Mesenchymal stem cell (in vitro differentiated cells and primary cell): ENCODE measurements around the gene TMEM165.
A peak's percentile ranks its signal among the peaks of the same experiment; 100 is the strongest.
"Not testable (repeated sequence)": the region's sequence is repeated elsewhere in the genome, so short reads cannot be mapped to it uniquely, and the experiment has no call there.

Source experiments
- DNase-seq: peaks from one replicate; pipeline ENCODE4 v3.0.0-alpha.2; 2013
- H2AFZ ChIP-seq: one replicate; pipeline ENCODE4 v1.6.1; 2013; ENCODE audit warnings: low read depth, mild to moderate bottlenecking, control low read depth, inconsistent platforms, low read length, moderate library complexity
- H2AK5ac ChIP-seq: 2 replicates; pipeline ENCODE4 v1.6.1; 2013; ENCODE audit warnings: low read length, moderate library complexity, mild to moderate bottlenecking, inconsistent platforms; ENCODE audit not compliant: severe bottlenecking
- H2BK120ac ChIP-seq: one replicate; pipeline ENCODE4 v1.6.1; 2013; ENCODE audit warnings: low read depth, mild to moderate bottlenecking, inconsistent platforms, low read length, moderate library complexity
- H2BK12ac ChIP-seq, 2 experiments: one replicate each; pipeline ENCODE4 v1.6.1; 2013; ENCODE audit warnings: inconsistent platforms in 2 of 2, low read length in 2 of 2, mild to moderate bottlenecking in 2 of 2, moderate library complexity in 2 of 2, control low read depth in 1 of 2
- H2BK15ac ChIP-seq: one replicate; pipeline ENCODE4 v1.6.1; 2013; ENCODE audit warnings: mild to moderate bottlenecking, low read depth, inconsistent platforms; ENCODE audit not compliant: poor library complexity, severe bottlenecking
- H2BK5ac ChIP-seq: 2 replicates; pipeline ENCODE4 v1.6.1; 2013; ENCODE audit warnings: low read depth, mild to moderate bottlenecking, low read length, control low read depth, inconsistent platforms; ENCODE audit not compliant: poor library complexity, severe bottlenecking
- H3K14ac ChIP-seq, 2 experiments: one replicate each; pipeline ENCODE4 v1.6.1; 2013; ENCODE audit warnings: inconsistent platforms in 2 of 2, low read length in 2 of 2, control low read depth in 1 of 2, mild to moderate bottlenecking in 1 of 2, moderate library complexity in 1 of 2
- H3K18ac ChIP-seq, 2 experiments: one replicate each; pipeline ENCODE4 v1.6.1; 2013; ENCODE audit warnings: inconsistent platforms in 2 of 2, low read length in 2 of 2, control low read depth in 1 of 2, low read depth in 1 of 2, mild to moderate bottlenecking in 1 of 2
- H3K23ac ChIP-seq, 2 experiments: one replicate each; pipeline ENCODE4 v1.6.1; 2013; ENCODE audit warnings: inconsistent platforms in 2 of 2, low read length in 2 of 2, mild to moderate bottlenecking in 2 of 2, moderate library complexity in 2 of 2, control low read depth in 1 of 2
- H3K27ac ChIP-seq: 2 replicates; pipeline ENCODE4 v1.5.1; 2013; ENCODE audit warnings: mild to moderate bottlenecking, moderate library complexity, low read length, control low read depth, inconsistent platforms; ENCODE audit not compliant: poor library complexity, severe bottlenecking
- H3K27me3 ChIP-seq, 2 experiments: 2 replicates each; pipeline versions ENCODE4 v1.6.1 to v1.7.0; 2013; ENCODE audit warnings: low read length in 2 of 2, mild to moderate bottlenecking in 2 of 2, moderate library complexity in 2 of 2, control low read depth in 1 of 2, inconsistent platforms in 1 of 2; ENCODE audit not compliant: control insufficient read depth in 1 of 2, insufficient read depth in 1 of 2
- H3K36me3 ChIP-seq, 2 experiments: 2 replicates each; pipeline versions ENCODE4 v1.6.1 to v1.7.0; 2013; ENCODE audit warnings: low read length in 2 of 2, control low read depth in 1 of 2, inconsistent platforms in 1 of 2, low read depth in 1 of 2, mild to moderate bottlenecking in 1 of 2; ENCODE audit not compliant: insufficient read depth in 2 of 2, control insufficient read depth in 1 of 2
- H3K4ac ChIP-seq, 2 experiments: one replicate each; pipeline ENCODE4 v1.6.1; 2013; ENCODE audit warnings: inconsistent platforms in 2 of 2, low read length in 2 of 2, mild to moderate bottlenecking in 2 of 2, moderate library complexity in 2 of 2, control low read depth in 1 of 2, low read depth in 1 of 2
- H3K4me1 ChIP-seq: 2 replicates; pipeline ENCODE4 v1.6.1; 2013; ENCODE audit warnings: low read depth, low read length, control low read depth; ENCODE audit not compliant: control insufficient read depth, insufficient read depth
- H3K4me2 ChIP-seq: 2 replicates; pipeline ENCODE4 v1.6.1; 2013; ENCODE audit warnings: low read length, mild to moderate bottlenecking, inconsistent platforms; ENCODE audit not compliant: poor library complexity, severe bottlenecking
- H3K4me3 ChIP-seq, 2 experiments: 2 replicates each; pipeline versions ENCODE4 v1.5.1 to v1.7.0; 2013; ENCODE audit warnings: low read length in 2 of 2, mild to moderate bottlenecking in 2 of 2, control low read depth in 1 of 2, low read depth in 1 of 2; ENCODE audit not compliant: insufficient read depth in 1 of 2
- H3K79me1 ChIP-seq: replicated peaks from 2 replicates; pipeline ENCODE4 v1.6.1; 2013; ENCODE audit warnings: mild to moderate bottlenecking, control low read depth, low read length, inconsistent platforms; ENCODE audit not compliant: poor library complexity, severe bottlenecking
- H3K9ac ChIP-seq: 2 replicates; pipeline ENCODE4 v1.7.0; 2013; ENCODE audit warnings: mild to moderate bottlenecking, low read length, moderate library complexity
- H3K9me3 ChIP-seq: 2 replicates; pipeline ENCODE4 v1.7.0; 2013; ENCODE audit warnings: mild to moderate bottlenecking, low read length; ENCODE audit not compliant: control insufficient read depth
- H4K8ac ChIP-seq: one replicate; pipeline ENCODE4 v1.6.1; 2013; ENCODE audit warnings: inconsistent platforms, mild to moderate bottlenecking, low read length, moderate library complexity
- H4K91ac ChIP-seq: one replicate; pipeline ENCODE4 v1.6.1; 2013; ENCODE audit warnings: mild to moderate bottlenecking, low read length, inconsistent platforms
- WGBS: methylation state at CpG from one replicate; pipeline ENCODE4 v1.1.7; 2013; ENCODE audit warnings: mixed read lengths; 5-methylcytosine and 5-hydroxymethylcytosine counted together

TMEM165 gene

GRCh38 chr4:55362938-55363337 lies 32.8 kb upstream of the TMEM165 start:
- 94% methylated on average over 9 of the region's 9 CpGs for WGBS
- DNase-seq = not testable (repeated sequence)

DNA sequence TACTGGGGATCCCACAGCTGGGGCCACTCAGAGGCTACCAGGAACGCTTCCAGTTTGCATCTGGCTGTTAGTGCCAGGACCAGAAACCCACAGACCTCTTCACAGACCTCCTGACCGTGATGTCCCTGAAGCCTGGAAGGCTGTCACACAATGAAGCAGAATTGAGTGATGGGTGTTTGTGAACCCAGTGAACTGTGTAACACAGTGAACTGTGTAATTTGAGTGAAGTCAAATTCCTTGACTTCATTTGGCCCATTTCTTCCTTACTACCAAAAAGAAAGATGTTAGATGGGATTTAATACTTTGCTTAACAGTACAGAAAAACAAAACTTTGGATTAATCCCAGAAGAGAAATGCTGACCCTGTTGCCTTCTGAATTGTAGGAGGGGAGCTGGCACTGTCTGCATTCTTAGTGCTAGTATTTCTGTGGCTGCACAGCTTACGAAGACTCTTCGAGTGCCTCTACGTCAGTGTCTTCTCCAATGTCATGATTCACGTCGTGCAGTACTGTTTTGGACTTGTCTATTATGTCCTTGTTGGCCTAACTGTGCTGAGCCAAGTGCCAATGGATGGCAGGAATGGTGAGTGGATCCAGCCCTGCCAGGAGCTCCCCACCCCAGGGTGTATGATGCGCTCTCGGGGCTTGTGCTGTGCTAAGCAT lies 31.9 kb upstream of the TMEM165 start:
- H3K18ac ChIP-seq = no peak overlapping the region
- no peak overlapping the region for H2BK12ac ChIP-seq
- H3K79me1 ChIP-seq = no peaks in the 10 kb centered on the region
- peak overlapping the region; percentile 27 for H4K91ac ChIP-seq
- peaks cover 0 to 26% of the 10 kb centered on the region in 2 experiments for H3K36me3 ChIP-seq
- no peak overlapping the region for H2AFZ ChIP-seq
- no peak overlapping the region for H2AK5ac ChIP-seq
- H3K4me2 ChIP-seq = no peak overlapping the region
- no peak overlapping the region for H3K23ac ChIP-seq
- H3K4me3 ChIP-seq = no peak overlapping the region
- no peak overlapping the region for H3K4ac ChIP-seq
- no peak overlapping the region for H3K14ac ChIP-seq
- H3K27me3 ChIP-seq = no peaks in the 10 kb centered on the region
- no peak overlapping the region for H3K9ac ChIP-seq
- H3K4me1 ChIP-seq = peaks cover 13% of the 10 kb centered on the region
- DNase-seq = no peak
- no peak overlapping the region for H2BK5ac ChIP-seq
- 91% methylated on average over 9 of the region's 9 CpGs for WGBS
- no peaks in the 10 kb centered on the region for H3K9me3 ChIP-seq
- no peak overlapping the region for H2BK120ac ChIP-seq
- no peak overlapping the region for H2BK15ac ChIP-seq
- H3K27ac ChIP-seq = peak overlapping the region; percentile 6
- no peak overlapping the region for H4K8ac ChIP-seq

More at GRCh38 chr4:55362938-55363337, 32.8 kb upstream of the TMEM165 start:
- H3K18ac ChIP-seq, H3K27me3 ChIP-seq, H3K4ac ChIP-seq, H3K9me3 ChIP-seq, H3K14ac ChIP-seq, H2BK12ac ChIP-seq, H2BK5ac ChIP-seq, H4K91ac ChIP-seq, H4K8ac ChIP-seq, H3K4me3 ChIP-seq, H3K9ac ChIP-seq, H3K23ac ChIP-seq, H2BK15ac ChIP-seq, H3K27ac ChIP-seq, H3K4me2 ChIP-seq, H3K79me1 ChIP-seq, H2AK5ac ChIP-seq, H2BK120ac ChIP-seq, H2AFZ ChIP-seq: not testable (repeated sequence)
- H3K36me3 ChIP-seq = peaks cover 0 to 26% of the 10 kb centered on the region in 2 experiments
- H3K4me1 ChIP-seq = peaks cover 15% of the 10 kb centered on the region

DNA sequence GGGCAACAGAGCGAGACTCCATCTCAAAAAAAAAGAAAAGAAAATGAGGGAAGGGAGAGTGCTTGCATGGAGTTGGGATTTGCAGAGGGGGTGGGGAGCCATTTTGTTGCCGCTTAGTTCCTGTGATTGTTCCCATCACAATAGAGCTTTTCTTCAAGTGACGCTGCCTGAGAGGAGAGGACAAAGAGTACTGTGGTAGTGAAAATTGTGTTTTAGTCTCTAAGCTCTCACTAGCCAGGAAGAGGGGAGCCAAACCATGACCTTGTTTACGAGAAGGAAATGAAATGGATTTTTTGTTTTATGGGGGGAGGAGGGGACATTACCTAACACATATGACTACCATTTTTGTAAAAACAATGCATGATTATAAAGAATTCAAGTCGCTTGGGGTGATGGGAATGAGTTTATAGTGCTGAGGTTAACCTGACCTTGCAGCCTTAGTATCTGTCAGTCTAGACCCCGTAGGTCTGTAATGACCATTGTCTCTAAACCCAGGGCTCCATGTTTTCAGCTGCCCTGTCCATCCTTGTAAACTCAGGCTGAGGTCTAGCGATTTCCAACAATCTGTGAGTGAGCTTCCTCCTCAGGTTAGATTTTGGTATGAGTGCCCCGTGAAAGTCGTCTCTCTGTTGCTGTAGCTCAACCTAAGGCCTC lies 30.9 kb upstream of the TMEM165 start:
- Histone ChIP-seq H2BK120ac (no peak overlapping the region), H3K27me3 (no peaks in the 10 kb centered on the region), H3K36me3 (peaks cover 0 to 36% of the 10 kb centered on the region in 2 experiments), H3K9me3 (no peaks in the 10 kb centered on the region), H4K91ac (no peak overlapping the region), H3K4me2 (no peak overlapping the region), H3K18ac (no peak overlapping the region), H3K9ac (no peak overlapping the region), H3K4ac (no peak overlapping the region), H2BK12ac (no peak overlapping the region), H3K79me1 (no peaks in the 10 kb centered on the region), H2AK5ac (no peak overlapping the region), H2BK15ac (no peak overlapping the region), H3K4me1 (peaks cover 9% of the 10 kb centered on the region), H3K27ac (no peak overlapping the region), H2AFZ (no peak overlapping the region), H3K23ac (no peak overlapping the region), H3K4me3 (no peak overlapping the region), H3K14ac (no peak overlapping the region), H2BK5ac (no peak overlapping the region), H4K8ac (no peak overlapping the region)
- no peak for DNase-seq
- WGBS = over 99% methylated on average over 7 of the region's 9 CpGs

DNA sequence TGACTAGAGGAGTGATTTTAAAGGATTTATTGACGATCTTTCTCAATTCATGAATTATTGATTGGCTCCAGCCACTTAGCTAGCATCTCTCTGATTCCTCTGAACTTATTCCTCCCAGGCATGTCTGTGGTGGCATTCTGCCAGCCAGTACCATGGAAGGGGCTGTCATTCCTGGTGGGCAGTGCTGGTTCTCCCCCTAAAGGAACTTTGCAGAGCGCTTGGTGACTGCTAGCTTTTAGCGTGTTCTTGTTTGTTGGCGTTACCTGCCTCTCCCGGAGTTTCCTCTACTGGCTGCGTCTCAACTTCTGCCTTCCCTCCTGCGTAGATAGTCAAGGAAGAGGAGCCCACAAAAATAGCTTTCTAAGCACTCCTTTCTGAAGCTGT lies 30.4 kb upstream of the TMEM165 start:
- Histone ChIP-seq H3K9ac (no peak overlapping the region), H3K14ac (no peak overlapping the region), H2BK120ac (no peak overlapping the region), H4K8ac (no peak overlapping the region), H3K4me3 (no peak overlapping the region), H3K23ac (no peak overlapping the region), H3K4me2 (no peak overlapping the region), H2BK5ac (no peak overlapping the region), H2BK15ac (no peak overlapping the region), H3K27me3 (no peaks in the 10 kb centered on the region), H3K9me3 (no peaks in the 10 kb centered on the region), H2BK12ac (no peak overlapping the region), H2AFZ (no peak overlapping the region), H3K79me1 (no peaks in the 10 kb centered on the region), H2AK5ac (no peak overlapping the region), H4K91ac (no peak overlapping the region), H3K18ac (no peak overlapping the region), H3K4me1 (peaks cover 9% of the 10 kb centered on the region), H3K27ac (no peak overlapping the region), H3K36me3 (peaks cover 0 to 41% of the 10 kb centered on the region in 2 experiments), H3K4ac (no peak overlapping the region)
- no peak for DNase-seq
- WGBS = 97% methylated on average over 6 of the region's 7 CpGs
